Vagina (tissue), 2 donors: Measurements from ENCODE around the gene XRCC4. TPM values are rescaled to one million over a fixed set of nuclear protein-coding genes. Genes with fewer than 3 reads are reported as not detected.
A peak's percentile ranks its signal among the peaks of the same experiment; 100 is the strongest.

Experiments used
- DNase-seq, 2 donors: peaks; one replicate each; pipeline ENCODE4 v3.0.0-alpha.2; 2017; ENCODE audit errors: extremely low spot score in 2 of 2
- H3K27ac ChIP-seq: fragments of 200-600 bp; sonication (generic); one replicate; pipeline ENCODE4 v1.5.1; 2019
- H3K27me3 ChIP-seq: fragments of 200-600 bp; sonication (generic); one replicate; pipeline ENCODE4 v1.5.1; 2019
- H3K36me3 ChIP-seq, 2 donors: fragments of 200-600 bp; sonication (generic); one replicate each; pipeline ENCODE4 v1.5.1; 2017 to 2019
- H3K4me1 ChIP-seq: fragments of 200-600 bp; sonication (generic); one replicate; pipeline ENCODE4 v1.5.1; 2019
- H3K4me3 ChIP-seq, 2 donors: fragments of 200-600 bp; sonication (generic); 1 replicate in 1 of 2; 2 replicates in 1 of 2; pipeline ENCODE4 v1.5.1; 2016 to 2019
- H3K9me3 ChIP-seq: fragments of 200-600 bp; sonication (generic); one replicate; pipeline ENCODE4 v1.5.1; 2019
- CTCF ChIP-seq, 3 experiments: fragments of 450-650 bp in 2 of 3; fragments of 200-600 bp in 1 of 3; sonication (generic) in 1 of 3; IDR thresholded peaks; one replicate each; pipeline ENCODE4 v1.5.1; 2017 to 2019; ENCODE audit warnings: antibody characterized with exemption in 3 of 3, mild to moderate bottlenecking in 2 of 3, moderate library complexity in 2 of 3
- POLR2A ChIP-seq, 2 donors: fragments of 450-650 bp; IDR thresholded peaks; one replicate each; pipeline ENCODE4 v1.6.1; 2017; ENCODE audit warnings: antibody characterized with exemption in 2 of 2, mild to moderate bottlenecking in 2 of 2, moderate library complexity in 2 of 2
- POLR2AphosphoS5 ChIP-seq, 2 donors: sonication (generic); formaldehyde crosslinking; IDR thresholded peaks; one replicate each; pipeline ENCODE4 v1.9.0; 2017; ENCODE audit warnings: antibody characterized with exemption in 2 of 2, mild to moderate bottlenecking in 2 of 2, low read depth in 1 of 2; ENCODE audit not compliant: insufficient read depth in 1 of 2
- intact Hi-C: fragments of 100-400 bp; cut with DNase I; formaldehyde crosslinking; loops from one replicate; pipeline ENCODE4 v1.15.1; 2023
- total RNA-seq: library from RNA; depleted of rRNA; stranded (reverse); fragments of >200 nt; gene quantifications from one replicate; pipeline ENCODE4 v1.2.3, GENCODE V29; 2016

The XRCC4 gene
- total RNA-seq, 1 donor from 2014 or later: 5.4 TPM

DNA sequence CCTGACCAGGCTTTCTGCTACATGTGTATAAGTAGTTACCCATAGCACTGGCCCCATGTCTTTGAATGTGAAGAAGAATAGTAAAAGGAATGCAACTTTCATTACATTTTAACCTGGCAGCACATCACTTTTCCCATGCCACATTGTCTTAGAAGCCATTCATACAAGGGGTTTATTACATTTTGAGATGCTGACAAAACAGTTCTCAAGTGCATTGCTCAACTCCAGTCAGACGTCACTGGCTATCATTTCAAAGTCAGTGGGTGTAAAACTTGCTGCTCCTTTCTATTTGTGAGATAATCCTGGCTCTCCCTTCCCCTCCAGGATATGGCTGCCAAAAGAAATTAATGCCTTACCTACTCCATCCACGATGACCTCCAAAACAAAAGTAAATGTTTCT, 297.2 kb downstream of the XRCC4 start:
- no peaks in the 10 kb centered on the region for H3K27me3 ChIP-seq
- TF ChIP-seq POLR2AphosphoS5 (IDR thresholded peaks at IDR 0.05; ENCODE audit: insufficient read depth in 1 of 2, low read depth in 1 of 2): no peak
- TF ChIP-seq CTCF (IDR thresholded peaks at IDR 0.05): no peak
- TF ChIP-seq POLR2A (IDR thresholded peaks at IDR 0.05): no peak
- no peaks in the 10 kb centered on the region for H3K36me3 ChIP-seq
- H3K27ac ChIP-seq: no peak overlapping the region
- H3K4me3 ChIP-seq: no peak overlapping the region
- intact Hi-C loops: no loop called here
- DNase-seq: no peak
- peaks cover 17% of the 10 kb centered on the region for H3K4me1 ChIP-seq
- H3K9me3 ChIP-seq: no peaks in the 10 kb centered on the region

DNA sequence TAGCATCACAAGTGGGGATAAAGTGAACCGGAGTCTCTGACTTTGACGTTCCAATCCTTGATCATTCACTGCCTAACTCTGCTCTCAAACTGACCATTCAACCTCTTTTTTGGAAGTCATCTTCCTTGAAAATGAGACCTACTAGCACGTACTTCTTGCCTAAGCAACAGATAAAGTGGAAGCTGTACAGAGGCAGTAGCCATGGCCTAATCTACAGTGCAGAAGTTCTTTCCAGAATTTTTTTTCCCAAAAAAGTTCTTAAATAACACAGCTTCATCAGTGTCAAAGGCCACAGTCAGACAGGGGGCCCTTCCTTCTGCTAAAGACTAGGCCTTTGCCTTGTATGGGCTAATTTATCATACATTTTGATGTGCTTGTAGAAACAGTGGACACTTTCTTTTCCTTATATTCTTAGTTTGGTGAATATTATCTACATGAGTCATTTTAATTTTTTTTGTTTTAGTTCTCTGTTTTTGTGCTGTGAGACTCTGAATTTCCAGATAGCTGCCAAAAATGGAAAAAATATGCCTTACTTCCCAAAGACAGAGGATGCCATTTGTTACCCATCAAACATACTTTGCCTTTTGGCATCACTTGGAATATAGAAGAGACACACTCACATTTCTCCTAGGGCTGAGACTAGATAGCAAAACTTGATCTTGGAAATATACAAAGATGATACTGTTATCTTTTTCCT, 297.9 kb downstream of the XRCC4 start:
- Histone ChIP-seq H3K27me3 (no peaks in the 10 kb centered on the region), H3K4me1 (peaks cover 17% of the 10 kb centered on the region), H3K9me3 (no peaks in the 10 kb centered on the region), H3K4me3 (no peak overlapping the region), H3K27ac (peak overlapping the region; percentile 33), H3K36me3 (no peaks in the 10 kb centered on the region)
- TF ChIP-seq POLR2A (IDR thresholded peaks at IDR 0.05) (no peak), POLR2AphosphoS5 (IDR thresholded peaks at IDR 0.05; ENCODE audit: insufficient read depth in 1 of 2, low read depth in 1 of 2) (no peak), CTCF (IDR thresholded peaks at IDR 0.05) (no peak)
- no peak for DNase-seq
- intact Hi-C loops: no loop called here

DNA sequence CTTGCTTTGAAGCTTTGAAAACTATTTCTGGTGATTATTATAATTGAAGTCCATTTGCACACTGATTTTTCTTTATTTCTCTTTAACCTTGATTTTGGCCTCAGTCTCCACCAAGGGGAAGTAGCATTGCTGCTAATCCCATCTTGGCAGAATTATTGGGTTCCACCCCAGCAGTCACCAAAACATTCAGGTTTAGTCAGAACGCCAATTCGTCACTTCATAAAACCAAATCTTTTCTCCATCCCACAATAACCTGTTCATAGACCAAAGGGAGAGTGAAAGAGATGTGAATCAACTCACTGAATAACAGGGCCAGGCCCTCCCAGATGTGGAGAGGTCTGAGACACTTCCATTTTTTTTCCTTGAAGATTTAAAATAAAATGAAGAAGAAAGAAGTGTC, 299.1 kb downstream of the XRCC4 start:
- no peak for TF ChIP-seq POLR2AphosphoS5 (IDR thresholded peaks at IDR 0.05; ENCODE audit: insufficient read depth in 1 of 2, low read depth in 1 of 2)
- no peak for TF ChIP-seq POLR2A (IDR thresholded peaks at IDR 0.05)
- TF ChIP-seq CTCF (IDR thresholded peaks at IDR 0.05): no peak
- Histone ChIP-seq H3K27ac (no peak overlapping the region), H3K4me1 (peaks cover 17% of the 10 kb centered on the region), H3K36me3 (no peaks in the 10 kb centered on the region), H3K27me3 (no peaks in the 10 kb centered on the region), H3K9me3 (no peaks in the 10 kb centered on the region), H3K4me3 (no peak overlapping the region)
- intact Hi-C loops: no loop called here
- DNase-seq: no peak

DNA sequence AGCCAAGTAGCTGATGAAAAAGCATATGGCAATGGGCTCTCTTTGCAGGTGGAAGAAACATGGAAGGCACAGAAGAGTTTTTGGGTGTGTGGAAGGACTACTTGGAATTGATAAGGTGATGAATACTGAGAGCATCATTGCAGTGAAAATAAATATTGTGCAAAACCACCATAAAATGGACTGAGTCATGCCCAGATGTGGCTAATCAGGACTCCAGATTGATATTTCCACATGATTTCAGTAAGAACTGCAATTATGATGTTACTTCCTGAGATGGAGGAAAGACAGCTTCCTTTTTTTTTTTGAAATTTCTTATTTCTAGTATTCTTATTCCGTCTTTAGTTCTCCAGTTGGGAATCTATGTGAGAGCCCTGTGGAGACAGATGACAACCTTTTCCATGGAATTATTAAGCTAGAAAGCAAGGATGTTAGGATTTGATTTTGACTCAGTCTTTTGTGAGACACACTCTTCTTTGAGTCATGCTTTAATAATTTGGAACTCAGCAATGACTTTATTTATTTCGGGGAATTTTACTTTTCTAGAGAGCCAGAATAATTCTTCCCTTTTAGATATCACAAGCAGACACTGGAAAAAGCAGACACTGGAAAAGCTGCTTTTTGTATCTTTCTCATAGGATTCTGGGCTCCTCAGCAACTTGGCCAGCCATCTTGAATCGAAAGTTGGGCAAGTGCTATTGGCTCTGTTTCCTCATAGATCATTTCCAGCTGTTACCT, 300.0 kb downstream of the XRCC4 start:
- TF ChIP-seq POLR2A (IDR thresholded peaks at IDR 0.05) (no peak), POLR2AphosphoS5 (IDR thresholded peaks at IDR 0.05; ENCODE audit: insufficient read depth in 1 of 2, low read depth in 1 of 2) (no peak), CTCF (IDR thresholded peaks at IDR 0.05) (no peak)
- intact Hi-C loops: no loop called here
- no peaks in the 10 kb centered on the region for H3K36me3 ChIP-seq
- no peaks in the 10 kb centered on the region for H3K9me3 ChIP-seq
- peaks cover 17% of the 10 kb centered on the region for H3K4me1 ChIP-seq
- H3K27me3 ChIP-seq: no peaks in the 10 kb centered on the region
- DNase-seq: no peak
- no peak overlapping the region for H3K4me3 ChIP-seq
- H3K27ac ChIP-seq: peak overlapping the region; percentile 51
